ENCODE results near the gene ADAMTS16. TPM values are rescaled to one million over a fixed set of nuclear protein-coding genes. Genes with fewer than 3 reads are reported as not detected.

Gene ADAMTS16
- total and polyA plus RNA-seq, 2 experiments from 2014 or later, result 2.2 to 5.9 TPM

- Histone ChIP-seq H3K36me3 (replicated peaks; ENCODE audit: insufficient read depth, low read depth) (no peaks in the 10 kb centered on the region), H3K27ac (no peak overlapping the region), H3K9me2 (replicated peaks; ENCODE audit: insufficient read depth) (no peaks in the 10 kb centered on the region), H3K79me2 (no peaks in the 10 kb centered on the region), H2AFZ (no peak overlapping the region), H3K4me2 (no peak overlapping the region), H4K20me1 (ENCODE audit: insufficient read depth, poor library complexity, severe bottlenecking) (no peaks in the 10 kb centered on the region), H3K27me3 (no peaks in the 10 kb centered on the region), H3K4me1 (ENCODE audit: insufficient read depth) (no peaks in the 10 kb centered on the region), H3K9me3 (ENCODE audit: low read depth) (no peaks in the 10 kb centered on the region), H3K4me3 (no peak overlapping the region)
- DNase-seq (ENCODE audit: low spot score), result no peak
- TF ChIP-seq CTCF (IDR thresholded peaks at IDR 0.05; ENCODE audit: poor library complexity), result no peak
- no peak for TF ChIP-seq EZH2phosphoT487 (IDR thresholded peaks at IDR 0.05; ENCODE audit: low read depth, severe bottlenecking, unreplicated experiment)
- TF ChIP-seq EZH2 (IDR thresholded peaks at IDR 0.05; ENCODE audit: borderline replicate concordance), result no peak
- WGBS (ENCODE audit: low lambda C conversion rate, missing lambda C conversion rate), result 47% methylated on average over 5 of the region's 5 CpGs
Observed at GRCh38 chr5:5209510-5210286, 69.6 kb downstream of the ADAMTS16 start.

GRCh38 chr5:5217371-5217770, 77.2 kb downstream of the ADAMTS16 start:
- H3K4me2 ChIP-seq, result no peak overlapping the region
- no peaks in the 10 kb centered on the region for H3K9me3 ChIP-seq (ENCODE audit: low read depth)
- no peaks in the 10 kb centered on the region for H3K4me1 ChIP-seq (ENCODE audit: insufficient read depth)
- no peaks in the 10 kb centered on the region for H3K79me2 ChIP-seq
- H3K27ac ChIP-seq, result no peak overlapping the region
- no peak for DNase-seq (ENCODE audit: low spot score)
- TF ChIP-seq CTCF (IDR thresholded peaks at IDR 0.05; ENCODE audit: poor library complexity) (no peak), EZH2phosphoT487 (IDR thresholded peaks at IDR 0.05; ENCODE audit: low read depth, severe bottlenecking, unreplicated experiment) (no peak), EZH2 (IDR thresholded peaks at IDR 0.05; ENCODE audit: borderline replicate concordance) (no peak)
- H3K27me3 ChIP-seq, result no peaks in the 10 kb centered on the region
- 79% methylated on average over 1 of the region's 1 CpG for WGBS (ENCODE audit: low lambda C conversion rate, missing lambda C conversion rate)
- H3K36me3 ChIP-seq (replicated peaks; ENCODE audit: insufficient read depth, low read depth), result no peaks in the 10 kb centered on the region
- no peaks in the 10 kb centered on the region for H4K20me1 ChIP-seq (ENCODE audit: insufficient read depth, poor library complexity, severe bottlenecking)
- no peaks in the 10 kb centered on the region for H3K9me2 ChIP-seq (replicated peaks; ENCODE audit: insufficient read depth)
- no peak overlapping the region for H2AFZ ChIP-seq
- no peak overlapping the region for H3K4me3 ChIP-seq

GRCh38 chr5:5218396-5218795, 78.3 kb downstream of the ADAMTS16 start:
- Histone ChIP-seq H3K36me3 (replicated peaks; ENCODE audit: insufficient read depth, low read depth) (no peaks in the 10 kb centered on the region), H3K27ac (no peak overlapping the region), H3K9me2 (replicated peaks; ENCODE audit: insufficient read depth) (no peaks in the 10 kb centered on the region), H4K20me1 (ENCODE audit: insufficient read depth, poor library complexity, severe bottlenecking) (no peaks in the 10 kb centered on the region), H3K4me2 (no peak overlapping the region), H3K4me1 (ENCODE audit: insufficient read depth) (no peaks in the 10 kb centered on the region), H3K4me3 (no peak overlapping the region), H3K9me3 (ENCODE audit: low read depth) (no peaks in the 10 kb centered on the region), H2AFZ (no peak overlapping the region), H3K27me3 (no peaks in the 10 kb centered on the region), H3K79me2 (no peaks in the 10 kb centered on the region)
- no peak for DNase-seq (ENCODE audit: low spot score)
- 98% methylated on average over 5 of the region's 5 CpGs for WGBS (ENCODE audit: low lambda C conversion rate, missing lambda C conversion rate)
- no peak for TF ChIP-seq EZH2 (IDR thresholded peaks at IDR 0.05; ENCODE audit: borderline replicate concordance)
- TF ChIP-seq EZH2phosphoT487 (IDR thresholded peaks at IDR 0.05; ENCODE audit: low read depth, severe bottlenecking, unreplicated experiment), result no peak
- TF ChIP-seq CTCF (IDR thresholded peaks at IDR 0.05; ENCODE audit: poor library complexity), result no peak

Data from hepatocyte (in vitro differentiated cells).